Caki2 (cell line): Measurements from ENCODE around the gene TYW1. TPM values are rescaled to one million over a fixed set of nuclear protein-coding genes. Genes with fewer than 3 reads are reported as not detected.
"Not testable (repeated sequence)": the region's sequence is repeated elsewhere in the genome, so short reads cannot be mapped to it uniquely, and the experiment has no call there.

Source experiments
- DNase-seq: peaks from one replicate; pipeline ENCODE4 v3.0.0-alpha.2; 2015; ENCODE audit warnings: low read depth
- in situ Hi-C: cut with HindIII; loops from 2 replicates; pipeline ENCODE4 v1.10.0; 2016; ENCODE audit warnings: low sequenced_read_pairs, low pct_unique_long_range_greater_than_20kb, mixed read lengths
- total RNA-seq: library from RNA; depleted of rRNA; stranded (reverse); fragments of >200 nt; shearing (Covaris generic); gene quantifications from 2 replicates; pipeline ENCODE4 v1.2.3, GENCODE V29; 2014; ENCODE audit warnings: low replicate concordance

Gene TYW1
- total RNA-seq, 1 experiment from 2014 or later: 20.3 TPM

GRCh38 chr7:67033251-67033650, 36.6 kb downstream of the TYW1 start:
- in situ Hi-C loops: no loop called here
- DNase-seq: no peak

GRCh38 chr7:67036432-67037395, 40.1 kb downstream of the TYW1 start:
- DNase-seq, in situ Hi-C loops: not testable (repeated sequence)

- DNase-seq, in situ Hi-C loops: not testable (repeated sequence)
Observed at GRCh38 chr7:67040832-67041231, 44.2 kb downstream of the TYW1 start.

GRCh38 chr7:67042781-67043558, 46.3 kb downstream of the TYW1 start:
- in situ Hi-C loops: not testable (repeated sequence)

GRCh38 chr7:67043559-67043930, 46.9 kb downstream of the TYW1 start:
- in situ Hi-C loops: not testable (repeated sequence)
- DNase-seq: peak; percentile 22

More at GRCh38 chr7:67042781-67043558, 46.3 kb downstream of the TYW1 start:
- peak; percentile 71 for DNase-seq

GRCh38 chr7:67045496-67045995, 48.9 kb downstream of the TYW1 start:
- in situ Hi-C loops: no loop called here
- DNase-seq: no peak

GRCh38 chr7:67046819-67047218, 50.2 kb downstream of the TYW1 start:
- in situ Hi-C loops, DNase-seq: not testable (repeated sequence)

GRCh38 chr7:67049908-67050307, 53.3 kb downstream of the TYW1 start:
- DNase-seq, in situ Hi-C loops: not testable (repeated sequence)

GRCh38 chr7:67052161-67052560, 55.5 kb downstream of the TYW1 start:
- DNase-seq, in situ Hi-C loops: not testable (repeated sequence)

- in situ Hi-C loops: no loop called here
- DNase-seq: no peak
Observed at GRCh38 chr7:67056683-67057082, 60.0 kb downstream of the TYW1 start.

- DNase-seq, in situ Hi-C loops: not testable (repeated sequence)
Observed at GRCh38 chr7:67061321-67061720, 64.7 kb downstream of the TYW1 start.

- in situ Hi-C loops: not testable (repeated sequence)
Observed at GRCh38 chr7:67062802-67063201, 66.2 kb downstream of the TYW1 start.

GRCh38 chr7:67066950-67067622, 70.5 kb downstream of the TYW1 start:
- DNase-seq: peak; percentile 50
- in situ Hi-C loops: not testable (repeated sequence)

More at GRCh38 chr7:67062802-67063201, 66.2 kb downstream of the TYW1 start:
- DNase-seq: not testable (repeated sequence)

- DNase-seq, in situ Hi-C loops: not testable (repeated sequence)
Observed at GRCh38 chr7:67076120-67076519, 79.5 kb downstream of the TYW1 start.

- in situ Hi-C loops, DNase-seq: not testable (repeated sequence)
Observed at GRCh38 chr7:67082880-67083279, 86.2 kb downstream of the TYW1 start.

- in situ Hi-C loops, DNase-seq: not testable (repeated sequence)
Observed at GRCh38 chr7:67089261-67089660, 92.6 kb downstream of the TYW1 start.

GRCh38 chr7:67091053-67091452, 94.4 kb downstream of the TYW1 start:
- in situ Hi-C loops, DNase-seq: not testable (repeated sequence)

GRCh38 chr7:67098031-67098430, 101.4 kb downstream of the TYW1 start:
- DNase-seq, in situ Hi-C loops: not testable (repeated sequence)
